CD4-positive, alpha-beta T cell treated with Interleukin-15 for 1 hour (primary cell): ENCODE results near the gene CPHXL2.

Experiments
- DNase-seq: peaks from one replicate; pipeline ENCODE4 v3.0.0-alpha.2; 2020

Gene CPHXL2

GRCh38 chr16:75676909-75677308, at the start of gene CPHXL2:
Gene CPHXL2, minus strand, starts transcription at chr16:75677009. Its CDS starts 10 bp downstream, at chr16:75676999.
- no peak for DNase-seq

- no peak for DNase-seq
Measured at GRCh38 chr16:75726390-75726789, 49.6 kb upstream of the CPHXL2 start, which contains the start of gene CPHXL. Gene CPHXL, minus strand, starts transcription at chr16:75726490. Its CDS starts 48 bp downstream, at chr16:75726442.

GRCh38 chr16:75718452-75718851, 41.6 kb upstream of the CPHXL2 start:
- no peak for DNase-seq

GRCh38 chr16:75714661-75715060, 37.9 kb upstream of the CPHXL2 start:
- no peak for DNase-seq

GRCh38 chr16:75710344-75710743, 33.5 kb upstream of the CPHXL2 start:
- no peak for DNase-seq

GRCh38 chr16:75703306-75703705, 26.5 kb upstream of the CPHXL2 start:
- DNase-seq: no peak

- DNase-seq: no peak
Measured at GRCh38 chr16:75702242-75702641, 25.4 kb upstream of the CPHXL2 start.

- DNase-seq: no peak
Measured at GRCh38 chr16:75701361-75701760, 24.6 kb upstream of the CPHXL2 start, which contains the start of gene DUXB. Gene DUXB, minus strand, starts transcription at chr16:75701461. Its CDS starts 43 bp downstream, at chr16:75701418.

GRCh38 chr16:75697571-75697970, 20.8 kb upstream of the CPHXL2 start:
- no peak for DNase-seq

GRCh38 chr16:75695708-75696107, 18.9 kb upstream of the CPHXL2 start:
- no peak for DNase-seq

- DNase-seq: no peak
Measured at GRCh38 chr16:75687361-75687760, 10.6 kb upstream of the CPHXL2 start.

- DNase-seq: no peak
Measured at GRCh38 chr16:75682308-75682707, 5.5 kb upstream of the CPHXL2 start.

- DNase-seq: no peak
Measured at GRCh38 chr16:75679366-75679765, 2.6 kb upstream of the CPHXL2 start.

GRCh38 chr16:75667503-75667902, 9.3 kb downstream of the CPHXL2 start:
- DNase-seq: no peak

- DNase-seq: no peak
Measured at GRCh38 chr16:75660726-75661302, 16.0 kb downstream of the CPHXL2 start.

GRCh38 chr16:75660321-75660720, 16.5 kb downstream of the CPHXL2 start:
- DNase-seq: no peak

GRCh38 chr16:75658175-75658574, 18.6 kb downstream of the CPHXL2 start:
- DNase-seq: no peak

GRCh38 chr16:75653922-75654321, 22.9 kb downstream of the CPHXL2 start:
- no peak for DNase-seq

GRCh38 chr16:75648265-75649076, 28.3 kb downstream of the CPHXL2 start:
- peak; percentile 84 for DNase-seq

- peak; percentile 96 for DNase-seq
Measured at GRCh38 chr16:75647492-75648264, 29.1 kb downstream of the CPHXL2 start, which contains the start of the genes KARS1 and TERF2IP. Gene KARS1, minus strand, starts transcription at chr16:75647665. Its CDS starts 26 bp downstream, at chr16:75647639. Gene TERF2IP, plus strand, starts transcription at chr16:75647773. Its CDS starts 110 bp downstream, at chr16:75647883.

GRCh38 chr16:75647112-75647491, 29.7 kb downstream of the CPHXL2 start:
- no peak for DNase-seq

GRCh38 chr16:75644240-75645012, 32.4 kb downstream of the CPHXL2 start:
- DNase-seq: no peak
